OCI-LY3 (cell line): Measurements from ENCODE around the gene TSPO.

Experiments used
- H2AFZ ChIP-seq: fragments of 200-600, 300-600 bp; shearing (Covaris generic); 2 replicates; pipeline ENCODE4 v1.6.0; 2014; ENCODE audit warnings: antibody characterized with exemption, low read depth, low read length
- H3K27ac ChIP-seq: fragments of 200-600, 300-600 bp; sonication (generic); 2 replicates; pipeline ENCODE4 v1.5.1; 2014; ENCODE audit warnings: mild to moderate bottlenecking, low read length, moderate library complexity, mixed read lengths
- H3K27me3 ChIP-seq: fragments of 200-600, 300-600 bp; sonication (generic); 2 replicates; pipeline ENCODE4 v1.6.1; 2014; ENCODE audit warnings: low read depth, low read length, mixed read lengths
- H3K36me3 ChIP-seq: fragments of 200-600, 300-600 bp; sonication (generic); replicated peaks from 2 replicates; pipeline ENCODE3; 2014; ENCODE audit warnings: low read depth, low read length, mixed read lengths
- H3K4me1 ChIP-seq: fragments of 300-600, 200-600 bp; sonication (generic); 2 replicates; pipeline ENCODE4 v1.6.1; 2014; ENCODE audit warnings: low read length, mixed read lengths
- H3K4me2 ChIP-seq: fragments of 200-600, 300-600 bp; sonication (generic); 2 replicates; pipeline ENCODE4 v1.6.1; 2014; ENCODE audit warnings: low read length, mixed read lengths
- H3K4me3 ChIP-seq: fragments of 300-600, 200-600 bp; sonication (generic); 2 replicates; pipeline ENCODE4 v1.5.1; 2014; ENCODE audit warnings: antibody characterized with exemption, mild to moderate bottlenecking, low read length, moderate library complexity
- H3K79me2 ChIP-seq: fragments of 300-600, 200-600 bp; shearing (Covaris generic); 2 replicates; pipeline ENCODE4 v1.6.1; 2014; ENCODE audit warnings: mild to moderate bottlenecking, low read length, mixed read lengths
- H3K9ac ChIP-seq: fragments of 300-600, 200-600 bp; shearing (Covaris generic); 2 replicates; pipeline ENCODE4 v1.6.0; 2014; ENCODE audit warnings: mild to moderate bottlenecking, low read length, moderate library complexity
- H3K9me3 ChIP-seq: fragments of 200-600, 300-600 bp; shearing (Covaris generic); 2 replicates; pipeline ENCODE4 v1.6.1; 2014; ENCODE audit warnings: low read length, mixed read lengths; ENCODE audit not compliant: insufficient read depth
- H4K20me1 ChIP-seq: fragments of 200-600, 300-600 bp; sonication (generic); 2 replicates; pipeline ENCODE4 v1.6.1; 2016; ENCODE audit warnings: low read length, mixed read lengths; ENCODE audit not compliant: insufficient read depth
- EZH2phosphoT487 ChIP-seq: fragments of 200-600 bp; shearing (Covaris generic); IDR thresholded peaks from 2 replicates; pipeline ENCODE4 v1.6.1; 2018; ENCODE audit warnings: antibody characterized with exemption, mixed run types, low read depth
- TF ChIP-seq, protein P1 (sequence below): fragments of 200-600, 300-600 bp; sonication (generic); IDR thresholded peaks from 2 replicates; pipeline ENCODE4 v1.5.1; 2014; ENCODE audit warnings: antibody characterized with exemption, low read length, low read depth

Gene TSPO

DNA sequence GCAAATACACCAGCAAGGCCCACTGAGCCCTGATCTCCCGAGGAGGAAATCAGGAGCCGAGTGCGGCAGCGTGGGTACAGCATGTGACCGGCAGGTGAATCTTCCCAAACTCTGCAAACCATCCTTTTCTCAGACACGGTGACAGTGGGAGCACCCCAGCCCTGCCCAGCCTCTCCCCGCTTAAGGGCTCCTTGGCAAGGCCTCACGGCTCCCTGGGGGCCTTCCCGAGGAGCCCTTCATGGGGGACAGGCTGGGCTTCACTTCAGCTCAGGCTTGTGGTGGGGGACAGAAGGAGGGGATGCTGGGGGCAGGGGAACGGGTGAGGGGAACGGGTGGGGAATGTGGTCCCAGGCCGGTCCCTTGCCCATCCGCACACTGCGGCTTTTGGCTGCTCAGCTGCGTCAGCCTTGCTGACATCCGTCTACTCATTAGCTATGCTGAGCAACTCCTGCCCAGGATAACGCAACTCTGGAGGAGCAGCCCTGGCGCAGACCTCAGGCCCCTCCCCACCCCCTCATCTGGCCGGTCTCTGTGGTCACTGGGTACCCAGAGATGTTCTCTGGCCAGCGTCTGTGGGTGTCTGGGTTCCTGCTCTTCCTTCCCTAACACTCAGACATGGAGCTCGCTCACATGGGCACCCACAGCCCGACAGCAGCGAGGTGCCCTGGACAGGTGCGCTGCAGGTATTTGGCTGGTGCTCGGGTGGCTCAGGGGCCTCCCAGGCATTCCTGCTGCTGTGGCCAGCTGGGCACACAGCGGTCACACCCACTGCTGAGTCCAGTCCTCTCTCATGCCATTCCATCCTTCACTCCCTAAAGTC is 57.6 kb downstream of the TSPO start:
- no peaks in the 10 kb centered on the region for H3K79me2 ChIP-seq
- H3K27me3 ChIP-seq, result peaks cover 4% of the 10 kb centered on the region
- H3K4me1 ChIP-seq, result no peaks in the 10 kb centered on the region
- H3K4me3 ChIP-seq, result no peak overlapping the region
- TF ChIP-seq, protein P1, sequence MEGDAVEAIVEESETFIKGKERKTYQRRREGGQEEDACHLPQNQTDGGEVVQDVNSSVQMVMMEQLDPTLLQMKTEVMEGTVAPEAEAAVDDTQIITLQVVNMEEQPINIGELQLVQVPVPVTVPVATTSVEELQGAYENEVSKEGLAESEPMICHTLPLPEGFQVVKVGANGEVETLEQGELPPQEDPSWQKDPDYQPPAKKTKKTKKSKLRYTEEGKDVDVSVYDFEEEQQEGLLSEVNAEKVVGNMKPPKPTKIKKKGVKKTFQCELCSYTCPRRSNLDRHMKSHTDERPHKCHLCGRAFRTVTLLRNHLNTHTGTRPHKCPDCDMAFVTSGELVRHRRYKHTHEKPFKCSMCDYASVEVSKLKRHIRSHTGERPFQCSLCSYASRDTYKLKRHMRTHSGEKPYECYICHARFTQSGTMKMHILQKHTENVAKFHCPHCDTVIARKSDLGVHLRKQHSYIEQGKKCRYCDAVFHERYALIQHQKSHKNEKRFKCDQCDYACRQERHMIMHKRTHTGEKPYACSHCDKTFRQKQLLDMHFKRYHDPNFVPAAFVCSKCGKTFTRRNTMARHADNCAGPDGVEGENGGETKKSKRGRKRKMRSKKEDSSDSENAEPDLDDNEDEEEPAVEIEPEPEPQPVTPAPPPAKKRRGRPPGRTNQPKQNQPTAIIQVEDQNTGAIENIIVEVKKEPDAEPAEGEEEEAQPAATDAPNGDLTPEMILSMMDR, result no peak
- no peak for TF ChIP-seq EZH2phosphoT487
- H3K4me2 ChIP-seq, result no peak overlapping the region
- no peak overlapping the region for H3K27ac ChIP-seq
- 0 out of 2 replicates have a peak, but pooled peaks cover 2% of the 10 kb centered on the region for H4K20me1 ChIP-seq
- no peaks in the 10 kb centered on the region for H3K36me3 ChIP-seq
- H2AFZ ChIP-seq, result no peak overlapping the region
- H3K9me3 ChIP-seq, result no peaks in the 10 kb centered on the region
- H3K9ac ChIP-seq, result no peak overlapping the region

DNA sequence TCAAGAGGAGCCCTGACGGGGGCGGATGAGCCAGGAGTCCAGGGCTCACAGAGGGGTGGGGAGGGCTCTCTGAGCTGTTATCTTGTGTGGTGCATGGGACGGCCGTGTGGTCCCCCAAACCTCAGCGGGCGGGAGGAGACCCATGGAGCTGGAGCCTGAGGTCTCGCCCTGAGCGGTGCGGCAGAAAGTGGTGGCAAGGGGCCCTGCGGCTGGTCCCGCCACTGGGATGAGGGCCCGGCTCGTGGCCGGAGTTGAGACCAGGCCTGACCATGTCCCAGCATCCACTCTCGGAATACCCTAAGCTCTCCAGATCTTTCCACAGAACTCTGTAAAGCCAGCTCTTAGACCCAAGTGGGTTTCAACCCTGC is 58.1 kb downstream of the TSPO start:
- Histone ChIP-seq H3K4me1 (no peaks in the 10 kb centered on the region), H3K9ac (no peak overlapping the region), H3K79me2 (no peaks in the 10 kb centered on the region), H3K4me3 (no peak overlapping the region), H3K27me3 (peaks cover 4% of the 10 kb centered on the region), H2AFZ (no peak overlapping the region), H3K9me3 (no peaks in the 10 kb centered on the region), H4K20me1 (0 out of 2 replicates have a peak, but pooled peaks cover 2% of the 10 kb centered on the region), H3K36me3 (no peaks in the 10 kb centered on the region), H3K4me2 (no peak overlapping the region), H3K27ac (no peak overlapping the region)
- no peak for TF ChIP-seq EZH2phosphoT487
- TF ChIP-seq, protein P1, result no peak

DNA sequence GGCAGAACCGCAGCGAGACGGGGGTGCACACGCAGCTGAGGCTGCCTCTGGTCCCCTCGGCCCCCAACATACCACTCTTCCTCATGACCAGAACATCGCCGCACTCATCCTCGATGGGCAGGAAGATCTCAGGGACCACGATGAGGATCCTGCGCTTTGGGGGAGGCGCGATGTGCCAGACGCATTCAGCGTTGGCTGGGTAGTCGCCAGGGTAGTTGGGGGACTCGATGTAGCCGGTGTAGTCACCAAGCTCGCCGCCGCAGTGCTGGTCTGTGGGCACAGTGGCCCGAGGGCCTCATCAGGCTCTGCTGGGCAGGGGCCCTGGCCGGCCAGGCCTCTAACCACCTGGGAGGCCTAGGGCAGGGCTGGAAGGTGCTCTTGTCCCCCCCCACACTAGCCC is 58.6 kb downstream of the TSPO start:
- no peak overlapping the region for H3K4me3 ChIP-seq
- H3K27ac ChIP-seq, result no peak overlapping the region
- H3K27me3 ChIP-seq, result peaks cover 4% of the 10 kb centered on the region
- H3K36me3 ChIP-seq, result no peaks in the 10 kb centered on the region
- TF ChIP-seq EZH2phosphoT487, result no peak
- TF ChIP-seq, protein P1, result no peak
- H2AFZ ChIP-seq, result no peak overlapping the region
- no peaks in the 10 kb centered on the region for H3K4me1 ChIP-seq
- no peaks in the 10 kb centered on the region for H3K9me3 ChIP-seq
- H3K9ac ChIP-seq, result no peak overlapping the region
- no peaks in the 10 kb centered on the region for H3K79me2 ChIP-seq
- H3K4me2 ChIP-seq, result no peak overlapping the region
- H4K20me1 ChIP-seq, result 0 out of 2 replicates have a peak, but pooled peaks cover 2% of the 10 kb centered on the region

DNA sequence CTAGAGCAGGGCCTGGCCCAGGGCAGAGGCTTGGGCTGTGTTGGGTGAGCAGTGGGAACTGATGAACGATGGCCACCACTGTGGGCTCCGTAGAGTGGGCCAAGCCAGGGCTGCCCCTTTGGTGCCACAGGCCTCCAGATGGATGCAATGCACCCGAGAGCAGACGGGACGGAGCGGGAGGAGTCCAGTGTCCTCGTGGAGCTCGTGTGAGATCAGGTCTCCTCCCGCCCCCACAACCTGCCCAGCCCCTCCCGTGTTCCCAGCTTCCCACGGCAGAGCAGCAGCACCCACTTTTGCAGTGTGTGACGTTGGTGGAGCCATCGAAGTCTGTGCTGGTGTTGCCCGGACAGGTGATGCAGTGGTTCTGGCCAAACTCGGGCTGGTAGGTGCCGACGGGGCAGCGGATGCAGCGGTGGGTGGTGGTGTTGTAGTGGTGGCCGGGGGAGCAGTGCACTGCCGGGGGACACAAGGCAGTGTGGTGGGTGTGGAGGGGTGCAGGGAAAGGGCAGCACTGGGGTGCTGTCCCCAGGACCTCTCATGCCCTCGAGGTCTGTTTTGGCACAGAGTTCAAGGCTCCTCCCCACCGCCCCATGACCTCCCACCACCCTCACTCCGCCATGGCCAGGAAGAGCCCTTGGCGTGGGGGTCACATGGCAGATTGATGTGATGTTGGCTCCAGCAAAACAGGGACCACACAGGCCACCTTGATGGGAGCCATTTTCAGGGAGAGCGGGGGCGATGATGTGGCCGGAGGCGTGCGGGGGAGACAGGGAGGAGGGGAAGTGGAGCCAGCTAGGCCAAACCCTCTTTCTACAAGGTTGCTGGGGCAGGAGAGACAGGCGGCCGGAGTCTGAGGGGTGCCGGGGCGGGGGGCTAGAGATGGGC is 59.5 kb downstream of the TSPO start:
- H3K4me3 ChIP-seq, result no peak overlapping the region
- H3K9me3 ChIP-seq, result no peaks in the 10 kb centered on the region
- H2AFZ ChIP-seq, result no peak overlapping the region
- H3K9ac ChIP-seq, result no peak overlapping the region
- H3K4me2 ChIP-seq, result no peak overlapping the region
- no peaks in the 10 kb centered on the region for H3K36me3 ChIP-seq
- H3K4me1 ChIP-seq, result no peaks in the 10 kb centered on the region
- H3K79me2 ChIP-seq, result no peaks in the 10 kb centered on the region
- peaks cover 4% of the 10 kb centered on the region for H3K27me3 ChIP-seq
- 0 out of 2 replicates have a peak, but pooled peaks cover 2% of the 10 kb centered on the region for H4K20me1 ChIP-seq
- no peak overlapping the region for H3K27ac ChIP-seq
- TF ChIP-seq, protein P1, result no peak
- no peak for TF ChIP-seq EZH2phosphoT487
